Fibroblast of lung (primary cell): ENCODE measurements around the gene GARIN5B.

ENCODE experiments used
- EZH2 ChIP-seq: IDR thresholded peaks from 2 replicates; pipeline ENCODE4 v1.5.1; 2012; ENCODE audit warnings: low read length, control low read depth, mild to moderate bottlenecking; ENCODE audit errors: missing control alignments
- TF ChIP-seq, protein P1 (sequence below), 2 donors: IDR thresholded peaks in 1 of 2; conservative IDR thresholded peaks in 1 of 2; 1 replicate in 1 of 2; 2 replicates in 1 of 2; pipeline ENCODE4 v1.5.1; 2011 to 2012; ENCODE audit warnings: low read length in 2 of 2, control low read depth in 1 of 2, inconsistent platforms in 1 of 2, low read depth in 1 of 2, mild to moderate bottlenecking in 1 of 2

- TF ChIP-seq, protein P1, sequence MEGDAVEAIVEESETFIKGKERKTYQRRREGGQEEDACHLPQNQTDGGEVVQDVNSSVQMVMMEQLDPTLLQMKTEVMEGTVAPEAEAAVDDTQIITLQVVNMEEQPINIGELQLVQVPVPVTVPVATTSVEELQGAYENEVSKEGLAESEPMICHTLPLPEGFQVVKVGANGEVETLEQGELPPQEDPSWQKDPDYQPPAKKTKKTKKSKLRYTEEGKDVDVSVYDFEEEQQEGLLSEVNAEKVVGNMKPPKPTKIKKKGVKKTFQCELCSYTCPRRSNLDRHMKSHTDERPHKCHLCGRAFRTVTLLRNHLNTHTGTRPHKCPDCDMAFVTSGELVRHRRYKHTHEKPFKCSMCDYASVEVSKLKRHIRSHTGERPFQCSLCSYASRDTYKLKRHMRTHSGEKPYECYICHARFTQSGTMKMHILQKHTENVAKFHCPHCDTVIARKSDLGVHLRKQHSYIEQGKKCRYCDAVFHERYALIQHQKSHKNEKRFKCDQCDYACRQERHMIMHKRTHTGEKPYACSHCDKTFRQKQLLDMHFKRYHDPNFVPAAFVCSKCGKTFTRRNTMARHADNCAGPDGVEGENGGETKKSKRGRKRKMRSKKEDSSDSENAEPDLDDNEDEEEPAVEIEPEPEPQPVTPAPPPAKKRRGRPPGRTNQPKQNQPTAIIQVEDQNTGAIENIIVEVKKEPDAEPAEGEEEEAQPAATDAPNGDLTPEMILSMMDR (conservative IDR thresholded peaks at IDR 0.05 in 1 of 2, IDR thresholded peaks at IDR 0.05 in 1 of 2; ENCODE audit: low read depth in 1 of 2, low read length in 2 of 2): no peak
- no peak for TF ChIP-seq EZH2
Measured at GRCh38 chr19:55321466-55322137, 41.5 kb downstream of the GARIN5B start.
